Activated CD4-positive, alpha-beta memory T cell treated with anti-CD3 and anti-CD28 coated beads for 36 hours (primary cell): ENCODE data around the gene CMTM7. TPM values are rescaled to one million over a fixed set of nuclear protein-coding genes. Genes with fewer than 3 reads are reported as not detected.
"Not testable (repeated sequence)": the region's sequence is repeated elsewhere in the genome, so short reads cannot be mapped to it uniquely, and the experiment has no call there.

Experiments
- CTCF ChIA-PET: fragments of 350-600 bp; sonication (Branson Sonifier 250); formaldehyde crosslinking; loops from one replicate; lab custom pipeline; 2021; ENCODE audit warnings: antibody characterized with exemption, inconsistent platforms; lab: Charles Lee
- POLR2A ChIA-PET: fragments of 350-600 bp; sonication (Branson Sonifier 250); formaldehyde crosslinking; loops from one replicate; lab custom pipeline; 2021; ENCODE audit warnings: antibody characterized with exemption; lab: Charles Lee
- DNase-seq: peaks from one replicate; pipeline ENCODE4 v3.0.0-alpha.2; 2020
- H3K27ac Mint-ChIP-seq: one replicate; pipeline ENCODE4 v1.8.0; 2021; ENCODE audit warnings: mixed read lengths
- H3K27me3 Mint-ChIP-seq: one replicate; pipeline ENCODE4 v1.8.0; 2021; ENCODE audit warnings: mixed read lengths
- H3K36me3 Mint-ChIP-seq: one replicate; pipeline ENCODE4 v1.8.0; 2021; ENCODE audit warnings: mixed read lengths
- H3K4me1 Mint-ChIP-seq: one replicate; pipeline ENCODE4 v1.8.0; 2021; ENCODE audit warnings: low read depth, mixed read lengths
- H3K4me3 Mint-ChIP-seq: one replicate; pipeline ENCODE4 v1.8.0; 2021; ENCODE audit warnings: mild to moderate bottlenecking, mixed read lengths
- H3K9me3 Mint-ChIP-seq: one replicate; pipeline ENCODE4 v1.8.0; 2021; ENCODE audit warnings: mixed read lengths
- intact Hi-C: fragments of 100-400 bp; cut with micrococcal nuclease; formaldehyde crosslinking; loops from one replicate; pipeline ENCODE4 v1.15.1; 2023
- total RNA-seq, 2 experiments: library from RNA; stranded (reverse); gene quantifications; one replicate each; pipeline ENCODE4 v1.2.3, GENCODE V29; 2021

CMTM7 gene
- total RNA-seq, 2 experiments from 2014 or later, result 46.1 to 47.1 TPM

- CTCF ChIA-PET, result interaction anchor here (1.0 to 5.0 kb wide), 4 partner anchors 13 to 159 kb away, joined by 3 to 35 read pairs (median 5); no protein-coding TSS in a partner anchor
- POLR2A ChIA-PET, result interaction anchor here (1.5 to 1.6 kb wide), 2 partner anchors 16 to 42 kb away, joined by 3 to 5 read pairs; no protein-coding TSS in a partner anchor
- Mint-ChIP-seq H3K27me3 (no peaks in the 10 kb centered on the region), H3K36me3 (peaks cover 30% of the 10 kb centered on the region), H3K4me3 (no peak overlapping the region), H3K9me3 (no peaks in the 10 kb centered on the region), H3K27ac (peak overlapping the region; percentile 46), H3K4me1 (peaks cover 41% of the 10 kb centered on the region)
- intact Hi-C loops, result no loop called here
- DNase-seq, result no peak
Observed at GRCh38 chr3:32454731-32455608, 63.3 kb downstream of the CMTM7 start.

- ChIA-PET POLR2A (interaction anchor here (0.9 to 1.6 kb wide), 3 partner anchors 17 to 43 kb away, joined by 3 to 5 read pairs (median 3); no protein-coding TSS in a partner anchor), CTCF (interaction anchor here (1.0 to 5.0 kb wide), 4 partner anchors 12 to 160 kb away, joined by 3 to 35 read pairs (median 4); no protein-coding TSS in a partner anchor)
- intact Hi-C loops, result no loop called here
- DNase-seq, result no peak
- Mint-ChIP-seq H3K4me1 (peaks cover 38% of the 10 kb centered on the region), H3K27ac (peak overlapping the region; percentile 46), H3K36me3 (peaks cover 22% of the 10 kb centered on the region), H3K27me3 (no peaks in the 10 kb centered on the region), H3K9me3 (no peaks in the 10 kb centered on the region), H3K4me3 (no peak overlapping the region)
Observed at GRCh38 chr3:32455609-32456428, 64.2 kb downstream of the CMTM7 start.

- H3K27me3 Mint-ChIP-seq, result no peaks in the 10 kb centered on the region
- peaks cover 20% of the 10 kb centered on the region for H3K36me3 Mint-ChIP-seq
- intact Hi-C loops, result no loop called here
- H3K9me3 Mint-ChIP-seq, result no peaks in the 10 kb centered on the region
- H3K4me1 Mint-ChIP-seq, result peaks cover 38% of the 10 kb centered on the region
- ChIA-PET POLR2A (interaction anchor here (0.9 to 1.6 kb wide), 3 partner anchors 18 to 44 kb away, joined by 3 to 5 read pairs (median 3); no protein-coding TSS in a partner anchor), CTCF (interaction anchor here (1.0 to 5.0 kb wide), 4 partner anchors 11 to 81 kb away, joined by 3 to 35 read pairs (median 4); no protein-coding TSS in a partner anchor)
- H3K4me3 Mint-ChIP-seq, result no peak overlapping the region
- DNase-seq, result no peak
- peak overlapping the region; percentile 46 for H3K27ac Mint-ChIP-seq
Observed at GRCh38 chr3:32456429-32457130, 64.9 kb downstream of the CMTM7 start.

- POLR2A ChIA-PET, result interaction anchor here (1.3 kb wide), 1 partner anchor 19 kb away, joined by 4 read pairs; no protein-coding TSS in a partner anchor
- CTCF ChIA-PET, result interaction anchor here (1.0 to 5.0 kb wide), 3 partner anchors 10 to 83 kb away, joined by 3 to 35 read pairs (median 3); no protein-coding TSS in a partner anchor
- intact Hi-C loops, result loop anchor here (1.0 kb wide), 1 partner anchor 19 kb away; no protein-coding TSS in a partner anchor
- peak overlapping the region; percentile 38 for H3K4me3 Mint-ChIP-seq
- H3K27ac Mint-ChIP-seq, result peak overlapping the region; percentile 88
- H3K4me1 Mint-ChIP-seq, result peaks cover 35% of the 10 kb centered on the region
- DNase-seq, result peak; percentile 69
- no peaks in the 10 kb centered on the region for H3K27me3 Mint-ChIP-seq
- no peaks in the 10 kb centered on the region for H3K9me3 Mint-ChIP-seq
- H3K36me3 Mint-ChIP-seq, result peaks cover 13% of the 10 kb centered on the region
Observed at GRCh38 chr3:32457971-32458471, 66.4 kb downstream of the CMTM7 start.

- DNase-seq, result no peak
- no peaks in the 10 kb centered on the region for H3K27me3 Mint-ChIP-seq
- ChIA-PET POLR2A (interaction anchor here (0.6 to 1.6 kb wide), 2 partner anchors 27 to 44 kb away, joined by 3 to 9 read pairs; no protein-coding TSS in a partner anchor), CTCF (interaction anchor here (0.6 to 1.9 kb wide), 6 partner anchors 8 to 84 kb away, joined by 3 to 11 read pairs (median 4); no protein-coding TSS in a partner anchor)
- peaks cover 35% of the 10 kb centered on the region for H3K4me1 Mint-ChIP-seq
- no peak overlapping the region for H3K27ac Mint-ChIP-seq
- peaks cover 9% of the 10 kb centered on the region for H3K36me3 Mint-ChIP-seq
- no peak overlapping the region for H3K4me3 Mint-ChIP-seq
- intact Hi-C loops, result no loop called here
- H3K9me3 Mint-ChIP-seq, result no peaks in the 10 kb centered on the region
Observed at GRCh38 chr3:32459450-32459849, 67.8 kb downstream of the CMTM7 start.

- intact Hi-C loops, result loop anchor here (1.0 to 2.0 kb wide), 3 partner anchors 27 to 59 kb away; no protein-coding TSS in a partner anchor
- peaks cover 31% of the 10 kb centered on the region for H3K4me1 Mint-ChIP-seq
- POLR2A ChIA-PET, result interaction anchor here (1.6 kb wide), 1 partner anchor 27 kb away, joined by 9 read pairs; no protein-coding TSS in a partner anchor
- DNase-seq, result peak; percentile 86
- no peaks in the 10 kb centered on the region for H3K27me3 Mint-ChIP-seq
- no peak overlapping the region for H3K27ac Mint-ChIP-seq
- H3K36me3 Mint-ChIP-seq, result peaks cover 6% of the 10 kb centered on the region
- H3K4me3 Mint-ChIP-seq, result peak overlapping the region; percentile 63
- CTCF ChIA-PET, result interaction anchor here (0.8 to 1.9 kb wide), 4 partner anchors 9 to 85 kb away, joined by 3 to 11 read pairs (median 6); no protein-coding TSS in a partner anchor
- H3K9me3 Mint-ChIP-seq, result no peaks in the 10 kb centered on the region
Observed at GRCh38 chr3:32460031-32460749, 68.5 kb downstream of the CMTM7 start.

GRCh38 chr3:32460817-32461496, 69.3 kb downstream of the CMTM7 start:
- H3K4me3 Mint-ChIP-seq, result peak overlapping the region; percentile 63
- not testable (repeated sequence) for H3K9me3 Mint-ChIP-seq, H3K27me3 Mint-ChIP-seq, DNase-seq, H3K36me3 Mint-ChIP-seq, H3K27ac Mint-ChIP-seq
- POLR2A ChIA-PET, result interaction anchor here (1.6 kb wide), 1 partner anchor 28 kb away, joined by 9 read pairs; no protein-coding TSS in a partner anchor
- H3K4me1 Mint-ChIP-seq, result peaks cover 24% of the 10 kb centered on the region
- CTCF ChIA-PET, result interaction anchor here (1.1 to 1.9 kb wide), 2 partner anchors 37 to 86 kb away, joined by 3 to 11 read pairs; no protein-coding TSS in a partner anchor
- intact Hi-C loops, result loop anchor here (1.0 to 2.0 kb wide), 3 partner anchors 28 to 60 kb away; no protein-coding TSS in a partner anchor

- H3K27ac Mint-ChIP-seq, H3K36me3 Mint-ChIP-seq, H3K4me3 Mint-ChIP-seq, H3K9me3 Mint-ChIP-seq, intact Hi-C loops, H3K27me3 Mint-ChIP-seq: not testable (repeated sequence)
- H3K4me1 Mint-ChIP-seq, result peaks cover 15% of the 10 kb centered on the region
- ChIA-PET POLR2A (interaction anchor here (1.0 kb wide), 1 partner anchor 23 kb away, joined by 4 read pairs; no protein-coding TSS in a partner anchor), CTCF (interaction anchor here (0.6 to 1.5 kb wide), 2 partner anchors 39 to 88 kb away, joined by 3 to 4 read pairs; no protein-coding TSS in a partner anchor)
- peak; percentile 28 for DNase-seq
Observed at GRCh38 chr3:32462191-32462986, 70.7 kb downstream of the CMTM7 start.

GRCh38 chr3:32463415-32463814, 71.8 kb downstream of the CMTM7 start:
- H3K4me1 Mint-ChIP-seq, CTCF ChIA-PET, H3K27me3 Mint-ChIP-seq, H3K27ac Mint-ChIP-seq, intact Hi-C loops, H3K36me3 Mint-ChIP-seq, DNase-seq, H3K4me3 Mint-ChIP-seq, H3K9me3 Mint-ChIP-seq, POLR2A ChIA-PET: not testable (repeated sequence)
